HT-29 (cell line): ENCODE data around the gene C20orf204. TPM values are rescaled to one million over a fixed set of nuclear protein-coding genes. Genes with fewer than 3 reads are reported as not detected.
"Not testable (repeated sequence)": the region's sequence is repeated elsewhere in the genome, so short reads cannot be mapped to it uniquely, and the experiment has no call there.

Source experiments
- DNase-seq: peaks from one replicate; pipeline ENCODE4 v3.0.0-alpha.2; 2015; ENCODE audit warnings: low spot score
- small RNA-seq: library from RNA; depleted of rRNA; stranded (forward); fragments of <200 nt; gene quantifications from one replicate; pipeline ENCODE3, GENCODE V24; 2014
- total RNA-seq: library from RNA; depleted of rRNA; stranded (reverse); fragments of >200 nt; shearing (Covaris generic); gene quantifications from 2 replicates; pipeline ENCODE4 v1.2.3, GENCODE V29; 2014; rRNA removed

The C20orf204 gene
- total RNA-seq, 1 experiment from 2014 or later: 0.69 TPM

GRCh38 chr20:64082820-64083377 lies 46.9 kb downstream of the C20orf204 start:
- DNase-seq: no peak

- no peak for DNase-seq
These were observed 47.4 kb downstream of the C20orf204 start for GRCh38 chr20:64083378-64083803.

GRCh38 chr20:64083804-64084684 lies 48.1 kb downstream of the C20orf204 start, which contains the start of gene LKAAEAR1:
LKAAEAR1 (minus strand) TSS chr20:64084398; CDS start chr20:64084219, 179 bp downstream.
- no peak for DNase-seq

GRCh38 chr20:64084685-64085152 lies 48.7 kb downstream of the C20orf204 start:
- peak; percentile 39 for DNase-seq

GRCh38 chr20:64086801-64087200 lies 50.8 kb downstream of the C20orf204 start:
- no peak for DNase-seq

GRCh38 chr20:64087226-64087825 lies 51.3 kb downstream of the C20orf204 start:
- DNase-seq: not testable (repeated sequence)

GRCh38 chr20:64088586-64088985 lies 52.6 kb downstream of the C20orf204 start:
- not testable (repeated sequence) for DNase-seq

Small RNA genes lying within 50 kb of the gene (small RNA-seq; reads per million reads assigned to genes)
- not detected for gene AL355803.1
- not detected for gene MIR6813

Other genes with a start within 250 kb of the C20orf204 start
- 3.3 and 5.3 TPM in 2 replicates for gene ZBTB46, start 204.9 kb upstream of the C20orf204 start, total RNA-seq
- not detected in 2 replicates for gene ABHD16B, start 174.7 kb upstream of the C20orf204 start, total RNA-seq
- gene TPD52L2, start 170.9 kb upstream of the C20orf204 start, total RNA-seq: 151 and 156 TPM in 2 replicates
- gene DNAJC5, start 141.1 kb upstream of the C20orf204 start, total RNA-seq: 106 and 109 TPM in 2 replicates
- gene UCKL1, start 79.8 kb upstream of the C20orf204 start, total RNA-seq: 63.2 and 68.4 TPM in 2 replicates
- 0.34 and 0.38 TPM in 2 replicates for gene ZNF512B, start 66.3 kb upstream of the C20orf204 start, total RNA-seq
- gene SAMD10, start 56.5 kb upstream of the C20orf204 start, total RNA-seq: 47.2 and 51.9 TPM in 2 replicates
- 102 and 110 TPM in 2 replicates for gene PRPF6, start 55.0 kb upstream of the C20orf204 start, total RNA-seq
- gene SOX18, start 13.5 kb downstream of the C20orf204 start, total RNA-seq: not detected in 2 replicates
- 1.2 TPM in 1 of 2 replicates, not detected in the other for gene TCEA2, start 27.0 kb downstream of the C20orf204 start, total RNA-seq
- gene RGS19, start 43.3 kb downstream of the C20orf204 start, total RNA-seq: 89.2 and 99.8 TPM in 2 replicates
- 1.2 and 1.5 TPM in 2 replicates for gene OPRL1, start 43.9 kb downstream of the C20orf204 start, total RNA-seq
- gene LKAAEAR1, start 48.2 kb downstream of the C20orf204 start, total RNA-seq: not detected in 2 replicates
- not detected in 2 replicates for gene NPBWR2, start 71.4 kb downstream of the C20orf204 start, total RNA-seq
- gene MYT1, start 128.3 kb downstream of the C20orf204 start, total RNA-seq: 2.8 and 5.8 TPM in 2 replicates
- gene PCMTD2, start 219.6 kb downstream of the C20orf204 start, total RNA-seq: 41.4 and 52.0 TPM in 2 replicates